Fibroblast of peridontal ligament (primary cell): ENCODE measurements around the gene CBLN3.

Source experiments
- DNase-seq: peaks from one replicate; pipeline ENCODE4 v3.0.0-alpha.2; 2010; ENCODE audit errors: extremely low read depth

Gene CBLN3

GRCh38 chr14:24426150-24426911 lies 3.1 kb downstream of the CBLN3 start:
- no peak for DNase-seq

- DNase-seq = peak; percentile 79
These were observed 3.8 kb downstream of the CBLN3 start for GRCh38 chr14:24425704-24426103.

GRCh38 chr14:24422694-24423601 lies 6.5 kb downstream of the CBLN3 start:
- DNase-seq = no peak

- DNase-seq = peak; percentile 49
These were observed 7.2 kb downstream of the CBLN3 start for GRCh38 chr14:24422261-24422660.

GRCh38 chr14:24418492-24418873 lies 11.0 kb downstream of the CBLN3 start:
- DNase-seq = no peak

GRCh38 chr14:24417832-24418491 lies 11.5 kb downstream of the CBLN3 start:
- DNase-seq = no peak

GRCh38 chr14:24416932-24417619 lies 12.4 kb downstream of the CBLN3 start:
- DNase-seq = no peak

GRCh38 chr14:24416254-24416931 lies 13.1 kb downstream of the CBLN3 start:
- no peak for DNase-seq

GRCh38 chr14:24415421-24416253 lies 13.8 kb downstream of the CBLN3 start:
- DNase-seq = no peak

- no peak for DNase-seq
These were observed 14.6 kb downstream of the CBLN3 start for GRCh38 chr14:24414732-24415420.

GRCh38 chr14:24414077-24414476 lies 15.4 kb downstream of the CBLN3 start:
- DNase-seq = no peak

- DNase-seq = peak; percentile 68
These were observed 17.8 kb downstream of the CBLN3 start for GRCh38 chr14:24411443-24412389.

GRCh38 chr14:24409956-24410355 lies 19.5 kb downstream of the CBLN3 start:
- no peak for DNase-seq

- no peak for DNase-seq
These were observed 20.3 kb downstream of the CBLN3 start for GRCh38 chr14:24409192-24409591.

- peak; percentile 71 for DNase-seq
These were observed 20.7 kb downstream of the CBLN3 start for GRCh38 chr14:24408764-24409163.

- DNase-seq = no peak
These were observed 21.7 kb downstream of the CBLN3 start for GRCh38 chr14:24407608-24408325.

- no peak for DNase-seq
These were observed 23.1 kb downstream of the CBLN3 start for GRCh38 chr14:24406416-24406815.

- no peak for DNase-seq
These were observed 24.7 kb downstream of the CBLN3 start for GRCh38 chr14:24404814-24405213.
